ENCODE data around the gene PDE6D.
A peak's percentile ranks its signal among the peaks of the same experiment; 100 is the strongest.

Gene PDE6D

GRCh38 chr2:231780909-231781797, at the start of gene PDE6D:
PDE6D (minus strand) TSS chr2:231781282; CDS start chr2:231781114, 168 bp downstream.
- TF ChIP-seq, protein P1, sequence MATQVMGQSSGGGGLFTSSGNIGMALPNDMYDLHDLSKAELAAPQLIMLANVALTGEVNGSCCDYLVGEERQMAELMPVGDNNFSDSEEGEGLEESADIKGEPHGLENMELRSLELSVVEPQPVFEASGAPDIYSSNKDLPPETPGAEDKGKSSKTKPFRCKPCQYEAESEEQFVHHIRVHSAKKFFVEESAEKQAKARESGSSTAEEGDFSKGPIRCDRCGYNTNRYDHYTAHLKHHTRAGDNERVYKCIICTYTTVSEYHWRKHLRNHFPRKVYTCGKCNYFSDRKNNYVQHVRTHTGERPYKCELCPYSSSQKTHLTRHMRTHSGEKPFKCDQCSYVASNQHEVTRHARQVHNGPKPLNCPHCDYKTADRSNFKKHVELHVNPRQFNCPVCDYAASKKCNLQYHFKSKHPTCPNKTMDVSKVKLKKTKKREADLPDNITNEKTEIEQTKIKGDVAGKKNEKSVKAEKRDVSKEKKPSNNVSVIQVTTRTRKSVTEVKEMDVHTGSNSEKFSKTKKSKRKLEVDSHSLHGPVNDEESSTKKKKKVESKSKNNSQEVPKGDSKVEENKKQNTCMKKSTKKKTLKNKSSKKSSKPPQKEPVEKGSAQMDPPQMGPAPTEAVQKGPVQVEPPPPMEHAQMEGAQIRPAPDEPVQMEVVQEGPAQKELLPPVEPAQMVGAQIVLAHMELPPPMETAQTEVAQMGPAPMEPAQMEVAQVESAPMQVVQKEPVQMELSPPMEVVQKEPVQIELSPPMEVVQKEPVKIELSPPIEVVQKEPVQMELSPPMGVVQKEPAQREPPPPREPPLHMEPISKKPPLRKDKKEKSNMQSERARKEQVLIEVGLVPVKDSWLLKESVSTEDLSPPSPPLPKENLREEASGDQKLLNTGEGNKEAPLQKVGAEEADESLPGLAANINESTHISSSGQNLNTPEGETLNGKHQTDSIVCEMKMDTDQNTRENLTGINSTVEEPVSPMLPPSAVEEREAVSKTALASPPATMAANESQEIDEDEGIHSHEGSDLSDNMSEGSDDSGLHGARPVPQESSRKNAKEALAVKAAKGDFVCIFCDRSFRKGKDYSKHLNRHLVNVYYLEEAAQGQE (IDR thresholded peaks at IDR 0.05; ENCODE audit: low read depth): no peak
- TF ChIP-seq ZBTB7A (IDR thresholded peaks at IDR 0.05; ENCODE audit: low read depth) (no peak), NFIC (IDR thresholded peaks at IDR 0.05) (no peak), TEAD4 (IDR thresholded peaks at IDR 0.05) (peak; percentile 49), EGR1 (IDR thresholded peaks at IDR 0.05) (no peak), YY1 (IDR thresholded peaks at IDR 0.05; ENCODE audit: low read depth) (peak; percentile 53; the same call in 1 of the 2 replicates), RAD21 (IDR thresholded peaks at IDR 0.05; ENCODE audit: low read depth) (no peak), TAF1 (IDR thresholded peaks at IDR 0.05; ENCODE audit: low read depth) (peak; percentile 76), TCF12 (IDR thresholded peaks at IDR 0.05; ENCODE audit: low read depth) (peak; percentile 63; the same call in 1 of the 2 replicates), EP300 (IDR thresholded peaks at IDR 0.05; ENCODE audit: borderline replicate concordance) (no peak), FOXM1 (IDR thresholded peaks at IDR 0.05; ENCODE audit: borderline replicate concordance, low read depth) (no peak), CREB1 (IDR thresholded peaks at IDR 0.05; ENCODE audit: low read depth) (peak; percentile 87), CEBPB (IDR thresholded peaks at IDR 0.05) (no peak)
- TF ChIP-seq, protein P2, sequence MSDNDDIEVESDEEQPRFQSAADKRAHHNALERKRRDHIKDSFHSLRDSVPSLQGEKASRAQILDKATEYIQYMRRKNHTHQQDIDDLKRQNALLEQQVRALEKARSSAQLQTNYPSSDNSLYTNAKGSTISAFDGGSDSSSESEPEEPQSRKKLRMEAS (IDR thresholded peaks at IDR 0.05): peak; percentile 55
- TF ChIP-seq, protein P3, sequence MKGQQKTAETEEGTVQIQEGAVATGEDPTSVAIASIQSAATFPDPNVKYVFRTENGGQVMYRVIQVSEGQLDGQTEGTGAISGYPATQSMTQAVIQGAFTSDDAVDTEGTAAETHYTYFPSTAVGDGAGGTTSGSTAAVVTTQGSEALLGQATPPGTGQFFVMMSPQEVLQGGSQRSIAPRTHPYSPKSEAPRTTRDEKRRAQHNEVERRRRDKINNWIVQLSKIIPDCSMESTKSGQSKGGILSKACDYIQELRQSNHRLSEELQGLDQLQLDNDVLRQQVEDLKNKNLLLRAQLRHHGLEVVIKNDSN (IDR thresholded peaks at IDR 0.05): no peak

GRCh38 chr2:231821908-231822307, 40.8 kb upstream of the PDE6D start:
- no peak for TF ChIP-seq FOXM1 (IDR thresholded peaks at IDR 0.05; ENCODE audit: borderline replicate concordance, low read depth)
- no peak for TF ChIP-seq RAD21 (IDR thresholded peaks at IDR 0.05; ENCODE audit: low read depth)
- TF ChIP-seq EP300 (IDR thresholded peaks at IDR 0.05; ENCODE audit: borderline replicate concordance): no peak
- no peak for TF ChIP-seq NFIC (IDR thresholded peaks at IDR 0.05)
- TF ChIP-seq CEBPB (IDR thresholded peaks at IDR 0.05): no peak
- TF ChIP-seq, protein P2 (IDR thresholded peaks at IDR 0.05): no peak
- TF ChIP-seq TAF1 (IDR thresholded peaks at IDR 0.05; ENCODE audit: low read depth): no peak
- no peak for TF ChIP-seq ZBTB7A (IDR thresholded peaks at IDR 0.05; ENCODE audit: low read depth)
- no peak for TF ChIP-seq TEAD4 (IDR thresholded peaks at IDR 0.05)
- no peak for TF ChIP-seq CREB1 (IDR thresholded peaks at IDR 0.05; ENCODE audit: low read depth)
- TF ChIP-seq, protein P1 (IDR thresholded peaks at IDR 0.05; ENCODE audit: low read depth): no peak
- TF ChIP-seq, protein P3 (IDR thresholded peaks at IDR 0.05): no peak
- no peak for TF ChIP-seq EGR1 (IDR thresholded peaks at IDR 0.05)
- TF ChIP-seq TCF12 (IDR thresholded peaks at IDR 0.05; ENCODE audit: low read depth): no peak
- TF ChIP-seq YY1 (IDR thresholded peaks at IDR 0.05; ENCODE audit: low read depth): no peak

- TF ChIP-seq TEAD4 (IDR thresholded peaks at IDR 0.05) (no peak), TAF1 (IDR thresholded peaks at IDR 0.05; ENCODE audit: low read depth) (no peak)
- TF ChIP-seq, protein P3 (IDR thresholded peaks at IDR 0.05): no peak
Measured at GRCh38 chr2:231820786-231821303, 39.8 kb upstream of the PDE6D start.

DNA sequence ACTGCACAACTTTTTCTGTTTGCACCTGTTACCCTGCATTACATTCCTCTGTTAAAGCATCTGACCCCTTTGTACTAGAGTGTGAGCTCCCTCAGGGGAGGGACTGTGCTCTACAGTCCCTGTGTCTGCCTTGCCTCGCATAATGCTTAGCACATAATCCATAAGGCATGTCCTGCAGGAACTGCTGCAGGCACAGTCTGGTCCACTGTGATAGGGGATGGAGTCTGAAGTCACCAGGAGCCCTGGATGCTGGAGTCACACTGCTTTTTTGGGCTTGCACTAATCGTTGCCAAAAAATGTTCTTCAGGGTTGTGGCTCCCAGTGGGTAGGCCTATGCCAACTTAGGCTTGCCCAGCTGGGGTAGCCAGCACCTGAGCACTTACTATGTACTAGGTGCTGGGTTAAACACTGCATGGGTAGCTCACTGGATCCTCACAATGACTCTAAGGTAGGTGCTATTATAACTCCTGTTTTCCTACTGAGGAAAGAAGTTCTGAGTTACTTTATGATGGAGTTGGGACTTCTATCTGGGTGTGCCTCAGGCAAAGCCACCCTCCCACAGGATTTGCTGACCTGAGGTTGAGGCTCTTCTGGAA, 38.5 kb upstream of the PDE6D start:
- TF ChIP-seq TCF12 (IDR thresholded peaks at IDR 0.05; ENCODE audit: low read depth): no peak
- no peak for TF ChIP-seq EGR1 (IDR thresholded peaks at IDR 0.05)
- no peak for TF ChIP-seq RAD21 (IDR thresholded peaks at IDR 0.05; ENCODE audit: low read depth)
- TF ChIP-seq EP300 (IDR thresholded peaks at IDR 0.05; ENCODE audit: borderline replicate concordance): no peak
- TF ChIP-seq CREB1 (IDR thresholded peaks at IDR 0.05; ENCODE audit: low read depth): no peak
- no peak for TF ChIP-seq NFIC (IDR thresholded peaks at IDR 0.05)
- TF ChIP-seq TAF1 (IDR thresholded peaks at IDR 0.05; ENCODE audit: low read depth): no peak
- TF ChIP-seq, protein P2 (IDR thresholded peaks at IDR 0.05): no peak
- TF ChIP-seq, protein P3 (IDR thresholded peaks at IDR 0.05): no peak
- TF ChIP-seq CEBPB (IDR thresholded peaks at IDR 0.05): no peak
- no peak for TF ChIP-seq TEAD4 (IDR thresholded peaks at IDR 0.05)
- TF ChIP-seq, protein P1 (IDR thresholded peaks at IDR 0.05; ENCODE audit: low read depth): no peak
- TF ChIP-seq YY1 (IDR thresholded peaks at IDR 0.05; ENCODE audit: low read depth): no peak
- TF ChIP-seq FOXM1 (IDR thresholded peaks at IDR 0.05; ENCODE audit: borderline replicate concordance, low read depth): no peak
- TF ChIP-seq ZBTB7A (IDR thresholded peaks at IDR 0.05; ENCODE audit: low read depth): no peak

Data from Ishikawa (cell line).